Measurements from ENCODE around the gene PARVB.

Gene PARVB

DNA sequence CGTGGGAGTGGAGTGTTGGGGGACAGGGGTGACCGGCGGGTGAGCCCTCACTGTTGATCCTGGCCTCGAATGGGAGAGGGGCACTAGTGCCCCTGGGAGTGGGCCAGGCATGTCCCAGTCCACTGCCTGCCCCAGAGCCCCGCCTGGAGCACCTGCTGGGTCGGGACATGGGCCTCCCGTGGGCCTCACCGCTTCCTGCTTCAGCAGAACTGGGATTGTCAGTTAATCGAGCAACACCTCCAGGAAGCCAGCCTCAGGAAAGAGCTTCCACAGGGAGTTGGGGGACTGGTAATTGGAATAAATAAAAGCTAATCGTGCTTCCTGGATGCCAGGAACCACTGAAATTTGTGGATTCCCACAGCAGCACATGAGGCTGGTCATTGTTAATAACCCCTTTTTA lies 43.8 kb downstream of the PARVB start:
- FAIRE-seq (no peak), DNase-seq (ENCODE audit: insufficient read length, low spot score) (no peak)
- TF ChIP-seq, protein P1, sequence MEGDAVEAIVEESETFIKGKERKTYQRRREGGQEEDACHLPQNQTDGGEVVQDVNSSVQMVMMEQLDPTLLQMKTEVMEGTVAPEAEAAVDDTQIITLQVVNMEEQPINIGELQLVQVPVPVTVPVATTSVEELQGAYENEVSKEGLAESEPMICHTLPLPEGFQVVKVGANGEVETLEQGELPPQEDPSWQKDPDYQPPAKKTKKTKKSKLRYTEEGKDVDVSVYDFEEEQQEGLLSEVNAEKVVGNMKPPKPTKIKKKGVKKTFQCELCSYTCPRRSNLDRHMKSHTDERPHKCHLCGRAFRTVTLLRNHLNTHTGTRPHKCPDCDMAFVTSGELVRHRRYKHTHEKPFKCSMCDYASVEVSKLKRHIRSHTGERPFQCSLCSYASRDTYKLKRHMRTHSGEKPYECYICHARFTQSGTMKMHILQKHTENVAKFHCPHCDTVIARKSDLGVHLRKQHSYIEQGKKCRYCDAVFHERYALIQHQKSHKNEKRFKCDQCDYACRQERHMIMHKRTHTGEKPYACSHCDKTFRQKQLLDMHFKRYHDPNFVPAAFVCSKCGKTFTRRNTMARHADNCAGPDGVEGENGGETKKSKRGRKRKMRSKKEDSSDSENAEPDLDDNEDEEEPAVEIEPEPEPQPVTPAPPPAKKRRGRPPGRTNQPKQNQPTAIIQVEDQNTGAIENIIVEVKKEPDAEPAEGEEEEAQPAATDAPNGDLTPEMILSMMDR (IDR thresholded peaks at IDR 0.05; ENCODE audit: insufficient read depth, missing control alignments): no peak

DNA sequence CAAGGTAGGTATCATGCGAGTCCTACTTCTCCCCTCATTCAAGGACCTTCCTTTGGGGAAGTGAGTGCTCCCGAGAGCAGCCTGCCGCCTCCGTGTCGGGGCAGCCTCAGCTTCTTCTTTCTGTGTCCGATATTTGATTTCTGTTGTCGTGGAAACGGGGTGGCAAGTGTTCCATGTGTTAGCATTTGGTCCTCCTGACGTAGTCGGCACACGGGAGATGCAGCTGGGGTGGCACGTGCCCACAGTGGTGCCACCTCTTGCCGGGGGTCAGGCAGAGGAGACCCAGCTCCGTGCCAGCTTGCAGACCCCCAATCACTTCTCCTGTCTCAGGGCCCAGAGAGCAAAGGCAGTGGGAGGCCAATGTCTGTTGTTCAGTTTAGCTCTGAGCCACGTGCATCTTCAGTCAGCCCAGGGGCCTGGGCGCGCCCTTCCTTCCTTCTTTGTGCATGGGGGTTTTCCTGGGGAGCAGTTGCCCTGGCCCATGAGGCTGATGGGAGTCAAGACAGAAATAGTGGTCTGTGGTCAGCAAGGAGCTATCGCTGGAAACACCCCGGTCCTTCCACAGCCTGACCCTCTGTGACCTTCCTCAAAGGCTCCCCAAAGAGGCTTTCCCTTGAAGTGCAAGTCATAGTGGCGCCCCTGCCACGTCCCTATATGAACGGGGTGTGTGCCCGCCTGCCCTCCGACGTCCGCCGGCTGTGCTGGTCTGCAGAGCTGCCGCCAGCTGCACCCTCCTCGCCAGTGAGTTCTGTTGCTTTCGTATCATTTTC lies 44.5 kb downstream of the PARVB start:
- TF ChIP-seq, protein P1 (IDR thresholded peaks at IDR 0.05; ENCODE audit: insufficient read depth, missing control alignments): no peak
- DNase-seq (ENCODE audit: insufficient read length, low spot score): no peak
- no peak for FAIRE-seq

DNA sequence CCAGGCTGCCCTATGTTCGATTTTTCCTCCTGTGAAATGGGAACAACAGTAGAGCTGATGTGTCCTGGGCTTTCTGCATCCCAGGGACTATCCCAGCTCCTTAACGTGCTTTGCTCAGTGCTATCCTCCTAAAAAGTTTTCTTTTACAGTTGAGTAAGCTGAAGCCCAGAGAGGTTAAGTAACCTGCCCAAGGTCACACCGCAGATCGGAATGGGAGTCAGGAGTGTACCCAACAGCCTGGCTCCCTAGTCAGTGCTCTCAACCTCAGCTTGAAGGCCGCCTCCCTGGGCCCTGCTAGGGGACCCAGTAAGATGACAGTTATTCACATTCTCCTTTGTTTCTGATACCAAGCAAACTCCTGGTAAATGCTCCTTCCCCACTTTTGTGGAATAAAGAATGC lies 45.9 kb downstream of the PARVB start:
- TF ChIP-seq, protein P1 (IDR thresholded peaks at IDR 0.05; ENCODE audit: insufficient read depth, missing control alignments): no peak
- DNase-seq (ENCODE audit: insufficient read length, low spot score): no peak
- FAIRE-seq: no peak

DNA sequence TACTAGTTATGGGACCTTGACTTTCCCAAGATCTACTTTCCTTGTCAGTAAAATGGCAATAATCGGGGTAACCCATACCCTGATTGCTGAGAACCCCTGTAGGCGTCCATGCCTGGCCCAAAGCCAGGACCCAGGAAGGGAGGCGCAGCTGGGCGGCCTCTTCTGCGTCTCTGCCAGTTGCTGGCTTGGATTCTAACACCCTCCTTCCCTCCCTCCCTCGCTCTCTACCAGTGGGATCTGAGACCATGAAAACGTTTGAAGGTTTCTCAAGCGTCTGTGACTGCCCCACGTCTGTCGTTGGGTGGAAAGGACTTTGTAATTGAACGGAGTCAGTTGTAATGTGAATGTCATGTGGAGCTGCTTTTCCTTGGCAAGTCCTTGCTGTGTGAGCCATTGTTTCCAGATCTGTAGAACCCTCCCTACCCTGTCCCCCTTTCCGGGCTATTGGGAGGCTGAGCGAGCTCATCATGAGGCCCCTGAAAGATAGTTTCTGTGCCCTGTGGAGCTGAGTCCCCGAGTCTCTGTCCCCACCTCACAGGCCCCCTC lies 47.8 kb downstream of the PARVB start:
- DNase-seq (ENCODE audit: insufficient read length, low spot score): no peak
- TF ChIP-seq, protein P1 (IDR thresholded peaks at IDR 0.05; ENCODE audit: insufficient read depth, missing control alignments): no peak
- no peak for FAIRE-seq

DNA sequence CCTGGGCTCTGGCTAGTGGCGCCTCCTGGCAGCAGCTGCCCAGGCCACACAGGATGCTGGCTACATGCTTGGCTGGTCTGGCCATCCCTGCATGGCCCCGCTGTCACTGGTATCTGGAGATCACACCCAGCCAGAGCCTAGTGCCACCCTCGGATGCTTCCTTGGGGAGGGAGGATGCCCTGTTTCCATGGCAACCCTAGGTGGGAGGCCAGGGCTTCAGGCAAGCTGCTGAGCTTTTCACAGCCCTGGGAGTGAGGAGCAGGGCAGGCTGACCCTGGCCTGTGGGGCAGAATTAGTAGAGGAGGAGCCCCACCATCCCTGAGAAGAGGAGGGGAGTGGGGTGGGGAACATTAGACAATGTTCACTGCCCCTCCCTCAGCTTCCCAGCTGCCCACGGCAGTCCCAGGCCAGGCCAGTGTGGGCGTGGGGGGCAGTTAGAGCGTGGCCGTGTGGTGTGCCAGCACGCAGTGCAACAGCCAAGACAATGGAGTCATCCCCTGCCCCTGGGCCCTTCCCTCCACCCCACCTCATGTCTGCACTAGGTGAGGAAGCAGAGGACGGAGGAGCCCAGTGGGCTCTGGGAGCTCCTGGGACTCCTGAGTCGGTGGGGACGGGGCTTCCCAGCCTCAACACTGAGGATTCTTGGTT lies 50.4 kb downstream of the PARVB start:
- FAIRE-seq: no peak
- TF ChIP-seq, protein P1 (IDR thresholded peaks at IDR 0.05; ENCODE audit: insufficient read depth, missing control alignments): no peak

DNA sequence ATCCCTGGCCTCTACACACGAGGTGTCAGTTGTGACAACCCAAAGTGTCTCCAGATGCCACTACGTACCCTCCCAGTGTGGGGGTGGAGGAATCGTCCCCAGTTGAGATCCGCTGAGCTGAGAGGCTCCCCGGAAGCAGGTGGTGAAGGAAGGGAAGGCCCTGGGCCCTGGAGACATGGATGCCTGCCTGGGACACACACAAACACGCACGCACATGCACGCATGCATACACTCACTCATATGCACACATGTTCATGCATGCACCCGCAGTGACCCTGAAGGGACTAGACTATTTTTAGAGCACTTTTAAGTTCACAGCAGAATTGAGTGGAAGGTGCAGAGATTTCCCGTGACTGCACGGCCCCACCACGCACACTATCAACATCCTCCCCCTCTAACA lies 50.9 kb downstream of the PARVB start:
- DNase-seq (ENCODE audit: insufficient read length, low spot score) (no peak), FAIRE-seq (no peak)
- TF ChIP-seq, protein P1 (IDR thresholded peaks at IDR 0.05; ENCODE audit: insufficient read depth, missing control alignments): no peak

More for the DNA sequence above, 50.4 kb downstream of the PARVB start:
- no peak for DNase-seq (ENCODE audit: insufficient read length, low spot score)

DNA sequence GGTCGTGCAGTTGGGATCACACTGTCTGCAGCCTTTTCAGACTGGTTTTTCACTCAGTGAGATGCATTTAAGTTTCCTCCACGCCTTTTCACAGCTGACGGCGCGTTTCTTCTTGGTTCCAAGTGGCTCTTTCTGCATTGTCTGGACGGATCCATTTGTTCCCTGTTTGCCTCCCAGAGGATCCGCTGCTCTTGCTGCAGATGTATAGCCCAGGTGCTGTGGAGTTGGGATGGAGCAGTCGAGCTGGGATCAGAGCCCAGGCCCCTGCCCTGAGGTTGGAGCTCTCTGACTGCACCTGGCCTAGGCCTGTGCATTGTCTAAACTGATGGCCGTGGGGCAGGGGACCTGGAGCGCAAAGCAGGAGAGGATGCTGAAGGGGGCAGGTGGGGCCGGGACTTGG lies 51.6 kb downstream of the PARVB start:
- TF ChIP-seq, protein P1 (IDR thresholded peaks at IDR 0.05; ENCODE audit: insufficient read depth, missing control alignments): no peak
- FAIRE-seq (no peak), DNase-seq (ENCODE audit: insufficient read length, low spot score) (no peak)
